Lung (tissue), 12 donors: ENCODE data around the gene RBBP9. TPM values are rescaled to one million over a fixed set of nuclear protein-coding genes. Genes with fewer than 3 reads are reported as not detected.
"Not testable (repeated sequence)": the region's sequence is repeated elsewhere in the genome, so short reads cannot be mapped to it uniquely, and the experiment has no call there.

Experiments
- ATAC-seq: fragments of 200-7000 bp; cut with Tn5 transposase; one replicate; pipeline ENCODE4 v1.9.1; 2020; ENCODE audit warnings: moderate number of reproducible peaks; ENCODE audit not compliant: insufficient read depth, low FRiP score
- DNase-seq, 3 donors: peaks; one replicate each; pipeline ENCODE4 v3.0.0-alpha.2; 2013 to 2017
- H3K27ac ChIP-seq, 2 donors: one replicate each; pipeline ENCODE4 v1.5.1; 2013; ENCODE audit warnings: mild to moderate bottlenecking in 2 of 2, moderate library complexity in 2 of 2, control low read depth in 1 of 2, inconsistent platforms in 1 of 2, low read depth in 1 of 2, low read length in 1 of 2
- H3K27me3 ChIP-seq, 3 donors: one replicate each; pipeline ENCODE4 v1.5.1; 2013; ENCODE audit warnings: low read length in 2 of 3; ENCODE audit not compliant: control insufficient read depth in 3 of 3, insufficient read depth in 3 of 3
- H3K36me3 ChIP-seq, 4 donors: one replicate each; pipeline ENCODE4 v1.5.1; 2013; ENCODE audit warnings: low read length in 4 of 4, mild to moderate bottlenecking in 1 of 4, moderate library complexity in 1 of 4; ENCODE audit not compliant: control insufficient read depth in 4 of 4, insufficient read depth in 4 of 4
- H3K4me1 ChIP-seq, 5 donors: one replicate each; pipeline ENCODE4 v1.5.1; 2013; ENCODE audit warnings: low read length in 5 of 5, mild to moderate bottlenecking in 2 of 5, moderate library complexity in 1 of 5; ENCODE audit not compliant: control insufficient read depth in 5 of 5, insufficient read depth in 5 of 5
- H3K4me3 ChIP-seq: one replicate; pipeline ENCODE4 v1.5.1; 2013; ENCODE audit warnings: mild to moderate bottlenecking, control low read depth, moderate library complexity
- H3K9ac ChIP-seq, 2 donors: one replicate each; pipeline ENCODE4 v1.5.1; 2013; ENCODE audit warnings: low read length in 2 of 2, control low read depth in 1 of 2; ENCODE audit not compliant: insufficient read depth in 1 of 2
- H3K9me3 ChIP-seq, 4 donors: one replicate each; pipeline ENCODE4 v1.5.1; 2013; ENCODE audit warnings: low read length in 3 of 4, mild to moderate bottlenecking in 1 of 4, moderate library complexity in 1 of 4; ENCODE audit not compliant: control insufficient read depth in 4 of 4, insufficient read depth in 3 of 4
- CTCF ChIP-seq: IDR thresholded peaks from 2 replicates; pipeline ENCODE4 v1.5.1; 2012; ENCODE audit warnings: mild to moderate bottlenecking; ENCODE audit errors: control extremely low read depth, extremely low read depth
- WGBS, 2 donors: extraction: QIAGEN DNeasy Blood & Tissue Kit; methylation state at CpG; one replicate each; pipeline ENCODE4 v1.1.7; 2013; 5-methylcytosine and 5-hydroxymethylcytosine counted together
- polyA plus RNA-seq, 2 donors: library from polyadenylated mRNA; stranded (reverse); fragments of 200-250 nt; gene quantifications; one replicate each; pipeline ENCODE4 v1.2.1, GENCODE V29; 2013
- total RNA-seq, 2 donors: library from RNA; depleted of rRNA in 1 of 2; stranded (reverse); fragments of >200 nt in 1 of 2; gene quantifications; one replicate each; pipeline ENCODE4 v1.2.1, GENCODE V29; 2014 to 2021
- donor health status: control.
- donor health status: control.
- donor health status: Bipolar disorder and iron deficiency.
- donor health status: healthy.
- donor health status: DM: yes; HTN: yes; CAD: no.

Gene RBBP9
- total and polyA plus RNA-seq, 4 donors: 6.3 to 19.3 (median 10.3) TPM

GRCh38 chr20:18527339-18527738, 30.3 kb upstream of the RBBP9 start:
- no peak for DNase-seq
- peaks cover 43 to 58% (median 54%) of the 10 kb centered on the region in 4 donors for H3K36me3 ChIP-seq
- no peaks in the 10 kb centered on the region for H3K27me3 ChIP-seq
- H3K9me3 ChIP-seq: no peaks in the 10 kb centered on the region
- no peak for ATAC-seq
- H3K4me1 ChIP-seq: no peaks in the 10 kb centered on the region
- no peak overlapping the region for H3K4me3 ChIP-seq
- no peak overlapping the region for H3K27ac ChIP-seq
- 94 to 97% methylated on average over 2 of the region's 2 CpGs for WGBS, 2 donors
- no peak for TF ChIP-seq CTCF
- H3K9ac ChIP-seq: no peak overlapping the region

GRCh38 chr20:18526761-18527160, 29.7 kb upstream of the RBBP9 start:
- H3K4me1 ChIP-seq, ATAC-seq, DNase-seq, H3K9ac ChIP-seq, H3K4me3 ChIP-seq, H3K27ac ChIP-seq, H3K27me3 ChIP-seq, H3K9me3 ChIP-seq: not testable (repeated sequence)
- peaks cover 38 to 57% (median 51%) of the 10 kb centered on the region in 4 donors for H3K36me3 ChIP-seq
- WGBS, 2 donors: 83 to 85% methylated on average over 14 of the region's 14 CpGs

- ATAC-seq (no peak), DNase-seq (no peak)
- H3K27ac ChIP-seq: no peak overlapping the region
- TF ChIP-seq CTCF: no peak
- H3K9ac ChIP-seq: no peak overlapping the region
- H3K9me3 ChIP-seq: no peaks in the 10 kb centered on the region
- no peaks in the 10 kb centered on the region for H3K27me3 ChIP-seq
- WGBS, 2 donors: 93 to 95% methylated on average over 1 of the region's 1 CpG
- no peak overlapping the region for H3K4me3 ChIP-seq
- H3K36me3 ChIP-seq: peaks cover 28 to 48% (median 40%) of the 10 kb centered on the region in 4 donors
- no peaks in the 10 kb centered on the region for H3K4me1 ChIP-seq
These were observed 27.6 kb upstream of the RBBP9 start for GRCh38 chr20:18524646-18525045.

- Histone ChIP-seq H3K9ac (no peak overlapping the region), H3K27me3 (no peaks in the 10 kb centered on the region), H3K27ac (no peak overlapping the region), H3K9me3 (no peaks in the 10 kb centered on the region), H3K36me3 (peaks cover 13 to 35% (median 27%) of the 10 kb centered on the region in 4 donors), H3K4me3 (no peak overlapping the region), H3K4me1 (no peaks in the 10 kb centered on the region)
- ATAC-seq (no peak), DNase-seq (no peak)
- WGBS, 2 donors: 82 to 95% methylated on average over 2 of the region's 2 CpGs
- TF ChIP-seq CTCF: no peak
These were observed 26.0 kb upstream of the RBBP9 start for GRCh38 chr20:18523066-18523465.

- not testable (repeated sequence) for H3K9ac ChIP-seq, H3K27me3 ChIP-seq, H3K9me3 ChIP-seq, H3K4me1 ChIP-seq, H3K27ac ChIP-seq, H3K4me3 ChIP-seq, DNase-seq, ATAC-seq
- peaks cover 12 to 27% (median 19%) of the 10 kb centered on the region in 4 donors for H3K36me3 ChIP-seq
- 93 to 96% methylated on average over 9 of the region's 9 CpGs for WGBS, 2 donors
These were observed 25.0 kb upstream of the RBBP9 start for GRCh38 chr20:18522066-18522465.
